Mucosa of descending colon (tissue), 3 donors: ENCODE measurements around the gene THBD. TPM values are rescaled to one million over a fixed set of nuclear protein-coding genes. Genes with fewer than 3 reads are reported as not detected.
"Not testable (repeated sequence)": the region's sequence is repeated elsewhere in the genome, so short reads cannot be mapped to it uniquely, and the experiment has no call there.

Experiments used
- ATAC-seq: fragments of 200-7000 bp; cut with Tn5 transposase; one replicate; pipeline ENCODE4 v1.9.1; 2020; ENCODE audit warnings: mild to moderate bottlenecking, moderate library complexity
- DNase-seq, 3 donors: peaks; one replicate each; pipeline ENCODE4 v3.0.0-alpha.2; 2020
- H3K36me3 ChIP-seq: fragments of 200-600 bp; one replicate; pipeline ENCODE4 v1.8.0; 2021; ENCODE audit warnings: low read depth, mild to moderate bottlenecking
- H3K4me1 ChIP-seq: fragments of 200-600 bp; one replicate; pipeline ENCODE4 v1.8.0; 2021; ENCODE audit warnings: low read depth, mild to moderate bottlenecking
- H3K4me3 ChIP-seq: fragments of 200-600 bp; one replicate; pipeline ENCODE4 v1.8.0; 2021; ENCODE audit warnings: mild to moderate bottlenecking
- H3K9me3 ChIP-seq: fragments of 200-600 bp; one replicate; pipeline ENCODE4 v1.8.0; 2021; ENCODE audit warnings: mild to moderate bottlenecking
- CTCF ChIP-seq: fragments of 200-600 bp; IDR thresholded peaks from one replicate; pipeline ENCODE4 v1.8.0; 2022; ENCODE audit warnings: antibody characterized with exemption, mild to moderate bottlenecking
- intact Hi-C, 2 donors: fragments of 100-400 bp; cut with DNase I in 1 of 2; cut with micrococcal nuclease in 1 of 2; formaldehyde crosslinking; loops; one replicate each; pipeline versions ENCODE4 v1.11.0 to v1.11.1; 2022; cut with DNase I, micrococcal nuclease
- total RNA-seq, 3 donors: library from RNA; stranded (reverse); fragmentation: NEBNext Ultra II Directional in 2 of 3; extraction: Animal tissue kit (Norgen Biotek cat#: 25700) in 2 of 3; gene quantifications; one replicate each; pipeline versions ENCODE4 v1.2.1 to v1.2.4, GENCODE V29; 2021 to 2023
- donor health status: DM: no; HTN: no; CAD: no; lungs with moderate emphysema.
- donor health status: DM: no; HTN: no; CAD: no.
- donor health status: DM: no; HTN: yes; CAD: no.

THBD gene
- total RNA-seq, 3 donors from 2014 or later: 1.8 to 8.8 (median 5.9) TPM

GRCh38 chr20:23027721-23028120 is 21.8 kb downstream of the THBD start:
- Histone ChIP-seq H3K9me3 (no peaks in the 10 kb centered on the region), H3K36me3 (no peaks in the 10 kb centered on the region), H3K4me3 (no peak overlapping the region), H3K4me1 (no peaks in the 10 kb centered on the region)
- intact Hi-C loops: no loop called here
- peak in 1 of 3 donors; percentile 19 for DNase-seq
- no peak for TF ChIP-seq CTCF
- peak; percentile 33 for ATAC-seq

- ATAC-seq, H3K36me3 ChIP-seq, H3K4me3 ChIP-seq, intact Hi-C loops, H3K4me1 ChIP-seq, H3K9me3 ChIP-seq: not testable (repeated sequence)
- peak in 1 of 3 donors; percentile 4 for DNase-seq
Observed at GRCh38 chr20:23025503-23025902, 24.0 kb downstream of the THBD start.

- DNase-seq: no peak
- no peaks in the 10 kb centered on the region for H3K4me1 ChIP-seq
- intact Hi-C loops: no loop called here
- no peak for ATAC-seq
- no peaks in the 10 kb centered on the region for H3K9me3 ChIP-seq
- H3K36me3 ChIP-seq: no peaks in the 10 kb centered on the region
- no peak for TF ChIP-seq CTCF
- H3K4me3 ChIP-seq: no peak overlapping the region
Observed at GRCh38 chr20:23024701-23025100, 24.8 kb downstream of the THBD start.

GRCh38 chr20:23023621-23024177 is 25.8 kb downstream of the THBD start:
- Histone ChIP-seq H3K4me1 (no peaks in the 10 kb centered on the region), H3K9me3 (no peaks in the 10 kb centered on the region), H3K4me3 (no peak overlapping the region), H3K36me3 (no peaks in the 10 kb centered on the region)
- no peak for ATAC-seq
- intact Hi-C loops: no loop called here
- TF ChIP-seq CTCF: no peak
- no peak for DNase-seq

- H3K9me3 ChIP-seq: no peaks in the 10 kb centered on the region
- ATAC-seq: no peak
- TF ChIP-seq CTCF: no peak
- H3K36me3 ChIP-seq: no peaks in the 10 kb centered on the region
- no peak for DNase-seq
- intact Hi-C loops: no loop called here
- no peaks in the 10 kb centered on the region for H3K4me1 ChIP-seq
- no peak overlapping the region for H3K4me3 ChIP-seq
Observed at GRCh38 chr20:23022849-23023248, 26.6 kb downstream of the THBD start.

- H3K4me3 ChIP-seq: no peak overlapping the region
- intact Hi-C loops: no loop called here
Observed at GRCh38 chr20:23021951-23022350, 27.5 kb downstream of the THBD start.

More at GRCh38 chr20:23021951-23022350, 27.5 kb downstream of the THBD start:
- TF ChIP-seq CTCF: no peak
- Histone ChIP-seq H3K4me1 (no peaks in the 10 kb centered on the region), H3K9me3 (no peaks in the 10 kb centered on the region), H3K36me3 (no peaks in the 10 kb centered on the region)
- DNase-seq: no peak
- no peak for ATAC-seq
